K562 (cell line): Measurements from ENCODE around the gene PDIA4. TPM values are rescaled to one million over a fixed set of nuclear protein-coding genes. Genes with fewer than 3 reads are reported as not detected.

Experiments used
- ATF1 ChIP-seq, 2 experiments: fragments of 450-650 bp in 1 of 2; IDR thresholded peaks; 2 replicates each; pipeline ENCODE4 v1.6.1; 2016; ENCODE audit warnings: missing compliant biosample characterization in 1 of 2, missing genetic modification characterization in 1 of 2
- CBX3 ChIP-seq, 2 experiments: IDR thresholded peaks; 1 replicate in 1 of 2; 2 replicates in 1 of 2; pipeline ENCODE4 v1.6.1; 2012; ENCODE audit warnings: inconsistent platforms in 2 of 2, low read length in 2 of 2, borderline replicate concordance in 1 of 2, control low read depth in 1 of 2
- CTBP1 ChIP-seq: fragments of 450-650 bp; IDR thresholded peaks from 2 replicates; pipeline ENCODE4 v1.6.1; 2016; ENCODE audit warnings: borderline replicate concordance
- EGR1 ChIP-seq: fragments of 450-650 bp; conservative IDR thresholded peaks from 2 replicates; pipeline ENCODE4 v1.6.1; 2017; ENCODE audit warnings: mild to moderate bottlenecking
- EHMT2 ChIP-seq: fragments of 450-650 bp; IDR thresholded peaks from 2 replicates; pipeline ENCODE4 v1.6.1; 2018; ENCODE audit warnings: antibody characterized with exemption
- ETV5 ChIP-seq: sonication (generic); formaldehyde crosslinking; IDR thresholded peaks from 2 replicates; pipeline ENCODE4 v1.4.0; 2020; ENCODE audit warnings: low read depth, mild to moderate bottlenecking, missing genetic modification reagents
- FOXK2 ChIP-seq, 2 experiments: fragments of 450-650 bp; IDR thresholded peaks in 1 of 2; conservative IDR thresholded peaks in 1 of 2; 2 replicates each; pipeline ENCODE4 v1.6.1; 2016; ENCODE audit warnings: low read depth in 2 of 2, mild to moderate bottlenecking in 1 of 2
- MAFG ChIP-seq: fragments of 450-650 bp; conservative IDR thresholded peaks from 2 replicates; pipeline ENCODE4 v1.6.1; 2016; ENCODE audit warnings: missing genetic modification characterization, missing compliant biosample characterization
- POLR2H ChIP-seq: IDR thresholded peaks from 2 replicates; pipeline ENCODE4 v1.6.1; 2016; ENCODE audit warnings: missing genetic modification characterization, low read depth, mild to moderate bottlenecking, control low read depth, missing compliant biosample characterization, moderate library complexity
- RB1 ChIP-seq: fragments of 450-650 bp; IDR thresholded peaks from 2 replicates; pipeline ENCODE4 v1.6.1; 2017; ENCODE audit warnings: low read depth, mild to moderate bottlenecking
- SRSF9 ChIP-seq: fragments of 200-400 bp; formaldehyde crosslinking; IDR thresholded peaks from 2 replicates; pipeline ENCODE4 v1.6.1; 2017; ENCODE audit warnings: low read depth, low read length, borderline replicate concordance
- TBP ChIP-seq: optimal IDR thresholded peaks from 2 replicates; pipeline ENCODE3; 2011; ENCODE audit warnings: low read depth, low read length, improper control_type of control experiment
- TOE1 ChIP-seq, 2 experiments: fragments of 450-650 bp in 1 of 2; sonication (generic) in 1 of 2; formaldehyde crosslinking in 1 of 2; IDR thresholded peaks; 2 replicates each; pipeline versions ENCODE4 v1.7.1 to v1.8.0; 2016 to 2022; ENCODE audit warnings: borderline replicate concordance in 2 of 2, mild to moderate bottlenecking in 2 of 2, antibody characterized with exemption in 1 of 2, inconsistent platforms in 1 of 2, low read depth in 1 of 2, missing genetic modification reagents in 1 of 2, moderate library complexity in 1 of 2
- ZBED1 ChIP-seq: IDR thresholded peaks from 2 replicates; pipeline ENCODE4 v1.6.1; 2014
- ZNF586 ChIP-seq: fragments of 450-650 bp; formaldehyde crosslinking; conservative IDR thresholded peaks from 2 replicates; pipeline ENCODE4 v1.4.0; 2020; ENCODE audit warnings: mild to moderate bottlenecking, moderate library complexity
- polyA plus RNA-seq, 8 experiments: library from polyadenylated mRNA; depleted of rRNA in 4 of 8; stranded (reverse) in 5 of 8; unstranded in 3 of 8; fragments of >200 nt; fragmentation: Nextera tagmentation in 2 of 8; fragmentation: Illumina TruSeq in 1 of 8; extraction: Ambion mirVana in 2 of 8; extraction: Trizol in 1 of 8; gene quantifications; 2 replicates each; pipeline versions ENCODE4 v1.2.1 to v1.2.3, GENCODE V29; 2011 to 2014; ENCODE audit warnings: inconsistent platforms in 1 of 8, missing spikeins in 1 of 8
- total RNA-seq, 7 experiments: library from RNA; depleted of rRNA in 6 of 7; stranded (reverse); fragments of >200 nt in 6 of 7; fragmentation: Illumina TruSeq in 2 of 7; extraction: Trizol in 2 of 7; gene quantifications; 2 replicates each; pipeline versions ENCODE4 v1.2.1 to v1.2.3, GENCODE V29; 2011 to 2021; ENCODE audit warnings: low replicate concordance in 1 of 7
- TF ChIP-seq, protein P1 (sequence below): sonication (generic); formaldehyde crosslinking; IDR thresholded peaks from 2 replicates; pipeline ENCODE4 v1.8.0; 2022; ENCODE audit warnings: mild to moderate bottlenecking, missing genetic modification reagents, borderline replicate concordance
- TF ChIP-seq, protein P2 (sequence below): sonication (generic); formaldehyde crosslinking; IDR thresholded peaks from 2 replicates; pipeline ENCODE4 v1.8.1; 2023; ENCODE audit warnings: mild to moderate bottlenecking, missing genetic modification reagents, moderate library complexity
- TF ChIP-seq, protein P3 (sequence below), 2 experiments: IDR thresholded peaks; 2 replicates each; pipeline ENCODE4 v1.6.1; 2012; ENCODE audit warnings: improper control_type of control experiment in 2 of 2, low read depth in 2 of 2, low read length in 2 of 2, borderline replicate concordance in 1 of 2
- TF ChIP-seq, protein P4 (sequence below): IDR thresholded peaks from 3 replicates; pipeline ENCODE4 v1.6.1; 2011; ENCODE audit warnings: borderline replicate concordance, mild to moderate bottlenecking; ENCODE audit not compliant: insufficient read length, insufficient read depth

Gene PDIA4
- total and polyA plus RNA-seq, 9 of the 15 experiments (the other 6 are each of a cell fraction or from before 2014, with no cell fraction given): 9.1 to 175 (median 146) TPM

DNA sequence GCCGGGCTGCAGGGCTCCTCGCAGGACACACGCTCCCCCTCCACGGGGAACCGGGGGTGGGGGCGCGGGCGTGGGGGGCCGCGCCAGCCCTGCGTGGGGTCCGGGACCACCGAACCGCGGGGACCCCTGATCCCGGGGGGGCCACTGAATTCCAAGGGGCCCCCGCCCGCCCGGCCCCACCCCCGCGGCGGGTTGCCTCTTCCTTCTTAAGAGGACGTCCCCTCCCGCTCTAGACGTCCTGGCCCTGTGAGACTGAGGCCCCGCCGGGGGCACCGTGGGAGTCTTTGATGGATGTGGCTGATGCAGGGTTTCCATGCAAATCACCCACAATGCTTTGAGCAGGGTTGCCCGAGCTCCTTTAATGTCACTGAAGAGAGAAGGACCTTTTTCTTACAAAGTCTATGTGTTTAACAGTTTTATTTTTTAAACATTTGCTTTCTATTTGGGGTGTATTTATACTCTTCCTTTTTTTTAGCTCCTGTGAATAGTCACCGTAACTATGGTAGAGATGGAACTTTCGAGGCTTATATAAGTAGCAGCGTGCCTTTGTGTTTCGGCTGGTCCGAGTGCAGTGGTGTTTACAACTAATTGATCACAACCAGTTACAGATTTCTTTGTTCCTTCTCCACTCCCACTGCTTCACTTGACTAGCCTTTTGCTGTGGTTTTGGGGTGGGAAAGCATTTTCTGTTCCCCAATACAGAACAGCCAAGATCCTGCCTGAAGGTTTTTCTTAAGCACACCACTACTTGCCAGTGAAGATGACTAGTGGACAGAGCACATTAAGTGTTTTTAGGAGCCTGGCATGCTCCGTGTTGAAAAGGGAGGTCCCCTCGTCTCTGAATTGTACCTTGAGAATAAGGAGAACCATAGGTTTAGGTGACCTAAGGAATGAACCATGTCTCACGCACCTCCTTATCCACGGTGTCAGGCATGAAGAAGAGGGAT, 44.8 kb downstream of the PDIA4 start (continued):
- TF ChIP-seq TOE1 (IDR thresholded peaks at IDR 0.05; ENCODE audit: borderline replicate concordance) (peak; percentile 65; the same call in 1 of the 2 replicates), TOE1 (CRISPR knock-in tag; IDR thresholded peaks at IDR 0.05; ENCODE audit: borderline replicate concordance, low read depth) (no peak), CTBP1 (peak; percentile 99), CBX3 (IDR thresholded peaks at IDR 0.05; ENCODE audit: borderline replicate concordance in 1 of 2, low read length in 2 of 2) (peak in 1 of 2 experiments; percentile 31; a peak in 1 of 3 replicates), TBP (peak; percentile 99), ZNF586 (CRISPR knock-in tag) (no peak), ETV5 (0 out of 2 replicates have a peak, but pooled peaks have one; percentile 26), SRSF9 (no peak), ATF1 (CRISPR knock-in tag; IDR thresholded peaks at IDR 0.05) (no peak), ATF1 (tag; IDR thresholded peaks at IDR 0.05) (peak; percentile 85), MAFG (tag) (no peak), FOXK2 (conservative IDR thresholded peaks at IDR 0.05 in 1 of 2, IDR thresholded peaks at IDR 0.05 in 1 of 2; ENCODE audit: low read depth in 2 of 2) (peak; percentile 96 to 98), EGR1 (peak; percentile 59), EHMT2 (no peak), POLR2H (tag) (peak; percentile 100), RB1 (peak; percentile 54; the same call in 1 of the 2 replicates), ZBED1 (0 out of 2 replicates have a peak, but pooled peaks have one; percentile 44)
- TF ChIP-seq, protein P1, sequence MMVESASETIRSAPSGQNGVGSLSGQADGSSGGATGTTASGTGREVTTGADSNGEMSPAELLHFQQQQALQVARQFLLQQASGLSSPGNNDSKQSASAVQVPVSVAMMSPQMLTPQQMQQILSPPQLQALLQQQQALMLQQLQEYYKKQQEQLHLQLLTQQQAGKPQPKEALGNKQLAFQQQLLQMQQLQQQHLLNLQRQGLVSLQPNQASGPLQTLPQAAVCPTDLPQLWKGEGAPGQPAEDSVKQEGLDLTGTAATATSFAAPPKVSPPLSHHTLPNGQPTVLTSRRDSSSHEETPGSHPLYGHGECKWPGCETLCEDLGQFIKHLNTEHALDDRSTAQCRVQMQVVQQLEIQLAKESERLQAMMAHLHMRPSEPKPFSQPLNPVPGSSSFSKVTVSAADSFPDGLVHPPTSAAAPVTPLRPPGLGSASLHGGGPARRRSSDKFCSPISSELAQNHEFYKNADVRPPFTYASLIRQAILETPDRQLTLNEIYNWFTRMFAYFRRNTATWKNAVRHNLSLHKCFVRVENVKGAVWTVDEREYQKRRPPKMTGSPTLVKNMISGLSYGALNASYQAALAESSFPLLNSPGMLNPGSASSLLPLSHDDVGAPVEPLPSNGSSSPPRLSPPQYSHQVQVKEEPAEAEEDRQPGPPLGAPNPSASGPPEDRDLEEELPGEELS (CRISPR knock-in tag): no peak
- TF ChIP-seq, protein P2, sequence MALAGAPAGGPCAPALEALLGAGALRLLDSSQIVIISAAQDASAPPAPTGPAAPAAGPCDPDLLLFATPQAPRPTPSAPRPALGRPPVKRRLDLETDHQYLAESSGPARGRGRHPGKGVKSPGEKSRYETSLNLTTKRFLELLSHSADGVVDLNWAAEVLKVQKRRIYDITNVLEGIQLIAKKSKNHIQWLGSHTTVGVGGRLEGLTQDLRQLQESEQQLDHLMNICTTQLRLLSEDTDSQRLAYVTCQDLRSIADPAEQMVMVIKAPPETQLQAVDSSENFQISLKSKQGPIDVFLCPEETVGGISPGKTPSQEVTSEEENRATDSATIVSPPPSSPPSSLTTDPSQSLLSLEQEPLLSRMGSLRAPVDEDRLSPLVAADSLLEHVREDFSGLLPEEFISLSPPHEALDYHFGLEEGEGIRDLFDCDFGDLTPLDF: no peak; the same call in 1 of the 2 replicates
- TF ChIP-seq, protein P3, sequence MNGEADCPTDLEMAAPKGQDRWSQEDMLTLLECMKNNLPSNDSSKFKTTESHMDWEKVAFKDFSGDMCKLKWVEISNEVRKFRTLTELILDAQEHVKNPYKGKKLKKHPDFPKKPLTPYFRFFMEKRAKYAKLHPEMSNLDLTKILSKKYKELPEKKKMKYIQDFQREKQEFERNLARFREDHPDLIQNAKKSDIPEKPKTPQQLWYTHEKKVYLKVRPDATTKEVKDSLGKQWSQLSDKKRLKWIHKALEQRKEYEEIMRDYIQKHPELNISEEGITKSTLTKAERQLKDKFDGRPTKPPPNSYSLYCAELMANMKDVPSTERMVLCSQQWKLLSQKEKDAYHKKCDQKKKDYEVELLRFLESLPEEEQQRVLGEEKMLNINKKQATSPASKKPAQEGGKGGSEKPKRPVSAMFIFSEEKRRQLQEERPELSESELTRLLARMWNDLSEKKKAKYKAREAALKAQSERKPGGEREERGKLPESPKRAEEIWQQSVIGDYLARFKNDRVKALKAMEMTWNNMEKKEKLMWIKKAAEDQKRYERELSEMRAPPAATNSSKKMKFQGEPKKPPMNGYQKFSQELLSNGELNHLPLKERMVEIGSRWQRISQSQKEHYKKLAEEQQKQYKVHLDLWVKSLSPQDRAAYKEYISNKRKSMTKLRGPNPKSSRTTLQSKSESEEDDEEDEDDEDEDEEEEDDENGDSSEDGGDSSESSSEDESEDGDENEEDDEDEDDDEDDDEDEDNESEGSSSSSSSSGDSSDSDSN (IDR thresholded peaks at IDR 0.05; ENCODE audit: borderline replicate concordance in 1 of 2, low read depth in 2 of 2, low read length in 2 of 2): peak; percentile 38 to 69; a peak in 1 of 4 replicates
- TF ChIP-seq, protein P4, sequence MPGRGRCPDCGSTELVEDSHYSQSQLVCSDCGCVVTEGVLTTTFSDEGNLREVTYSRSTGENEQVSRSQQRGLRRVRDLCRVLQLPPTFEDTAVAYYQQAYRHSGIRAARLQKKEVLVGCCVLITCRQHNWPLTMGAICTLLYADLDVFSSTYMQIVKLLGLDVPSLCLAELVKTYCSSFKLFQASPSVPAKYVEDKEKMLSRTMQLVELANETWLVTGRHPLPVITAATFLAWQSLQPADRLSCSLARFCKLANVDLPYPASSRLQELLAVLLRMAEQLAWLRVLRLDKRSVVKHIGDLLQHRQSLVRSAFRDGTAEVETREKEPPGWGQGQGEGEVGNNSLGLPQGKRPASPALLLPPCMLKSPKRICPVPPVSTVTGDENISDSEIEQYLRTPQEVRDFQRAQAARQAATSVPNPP: peak; percentile 98
